Measurements from ENCODE around the gene NHLRC4.

Gene NHLRC4

GRCh38 chr16:616733-617586 lies 50.2 kb downstream of the NHLRC4 start:
- no peak for DNase-seq
- in situ Hi-C loops (cut with MboI; ENCODE audit: low pct_unique_long_range_greater_than_20kb, low sequenced_read_pairs) = no loop called here

GRCh38 chr16:617855-618254 lies 51.0 kb downstream of the NHLRC4 start:
- in situ Hi-C loops (cut with MboI; ENCODE audit: low pct_unique_long_range_greater_than_20kb, low sequenced_read_pairs) = no loop called here

More at GRCh38 chr16:617855-618254, 51.0 kb downstream of the NHLRC4 start:
- DNase-seq = no peak
